ENCODE data around the gene AGFG1.

AGFG1 gene

GRCh38 chr2:227471924-227472264 lies at the start of gene AGFG1:
Gene AGFG1 (plus strand): TSS chr2:227472156. CDS start chr2:227472422, 266 bp downstream.
- DNase-seq (ENCODE audit: low read depth) = no peak

GRCh38 chr2:227423656-227424499 lies 48.1 kb upstream of the AGFG1 start:
- DNase-seq (ENCODE audit: low read depth) = no peak

- DNase-seq (ENCODE audit: low read depth) = no peak
Measured at GRCh38 chr2:227428731-227429285, 43.1 kb upstream of the AGFG1 start.

- DNase-seq (ENCODE audit: low read depth) = no peak
Measured at GRCh38 chr2:227430639-227431038, 41.3 kb upstream of the AGFG1 start.

DNA sequence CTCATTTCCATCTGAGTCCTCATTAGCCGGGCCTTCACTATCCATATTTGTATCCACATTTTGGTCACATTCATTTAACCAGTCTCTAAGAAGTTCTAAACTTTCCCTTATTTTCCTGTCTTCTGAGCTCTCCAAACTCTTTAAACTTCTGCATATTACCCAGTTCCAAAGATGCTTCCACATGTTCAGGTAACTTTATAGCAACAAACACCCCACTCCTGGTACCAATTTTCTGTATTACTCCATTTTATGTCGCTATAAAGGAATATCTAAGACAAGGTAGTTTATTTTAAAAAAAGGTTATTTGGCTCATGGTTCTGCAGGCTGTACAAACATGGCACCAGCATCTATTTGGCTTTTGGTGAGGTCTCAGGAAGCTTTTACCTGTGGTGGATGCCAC lies 38.8 kb upstream of the AGFG1 start:
- no peak for DNase-seq (ENCODE audit: low read depth)

- DNase-seq (ENCODE audit: low read depth) = no peak
Measured at GRCh38 chr2:227436436-227437174, 35.4 kb upstream of the AGFG1 start.

DNA sequence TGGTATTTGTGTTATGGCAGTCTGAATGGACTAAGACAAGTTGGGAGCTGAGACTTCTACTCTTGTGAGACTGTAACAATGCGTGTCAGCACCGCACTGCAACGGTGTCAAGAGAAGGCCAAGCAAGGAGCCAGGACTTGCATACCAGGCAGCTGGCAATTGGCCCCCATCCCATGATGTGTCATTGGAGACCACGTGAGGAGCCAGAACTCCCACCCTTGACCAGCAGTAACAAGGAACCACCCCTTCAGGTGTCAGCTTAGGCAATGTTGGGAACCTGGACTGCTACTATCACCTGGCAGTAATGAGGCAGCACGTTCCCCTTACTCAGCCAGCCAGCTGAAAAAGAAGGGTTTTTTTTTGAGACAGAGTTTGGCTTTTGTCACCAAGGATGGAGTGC lies 32.7 kb upstream of the AGFG1 start:
- no peak for DNase-seq (ENCODE audit: low read depth)

DNA sequence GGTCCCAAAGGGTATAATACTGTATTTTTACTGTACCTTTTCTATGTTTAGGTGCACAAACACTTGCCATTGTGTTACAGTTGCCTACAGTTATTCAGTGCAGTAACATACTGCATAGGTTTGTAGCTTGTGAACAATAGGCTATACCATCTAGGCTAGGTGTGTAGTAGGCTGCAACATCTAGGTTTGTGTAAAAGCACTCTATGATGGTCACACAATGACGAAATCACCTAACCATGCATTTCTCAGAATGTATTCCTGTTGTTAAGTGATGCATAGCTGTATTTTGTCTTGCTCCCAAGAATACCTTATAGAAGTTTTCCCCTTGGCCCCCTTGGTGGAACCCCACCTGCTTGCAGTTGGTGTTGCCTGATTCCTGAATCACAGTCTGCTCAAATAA lies 29.3 kb upstream of the AGFG1 start:
- DNase-seq (ENCODE audit: low read depth) = no peak

GRCh38 chr2:227443889-227444568 lies 27.9 kb upstream of the AGFG1 start:
- DNase-seq (ENCODE audit: low read depth) = no peak

DNA sequence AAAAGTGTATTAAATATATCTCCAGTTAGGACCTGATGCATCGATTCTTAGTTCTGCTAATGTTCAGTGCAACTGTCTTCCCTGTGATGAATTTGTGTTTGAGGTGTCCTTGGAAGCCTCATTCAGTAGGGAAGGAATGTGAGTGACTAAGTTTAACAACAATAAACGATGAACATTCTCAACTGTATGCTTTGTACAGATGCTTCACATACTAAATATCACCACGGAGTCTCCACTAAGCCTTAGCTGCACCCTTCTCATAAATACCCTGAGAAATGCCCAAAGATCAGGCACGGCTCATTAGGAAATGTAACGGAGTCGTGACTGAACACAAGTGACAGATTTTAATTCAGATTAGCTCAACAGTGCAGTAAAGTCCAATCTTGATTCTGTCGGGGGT lies 24.4 kb upstream of the AGFG1 start:
- DNase-seq (ENCODE audit: low read depth) = no peak

GRCh38 chr2:227450311-227450841 lies 21.6 kb upstream of the AGFG1 start:
- DNase-seq (ENCODE audit: low read depth) = no peak

DNA sequence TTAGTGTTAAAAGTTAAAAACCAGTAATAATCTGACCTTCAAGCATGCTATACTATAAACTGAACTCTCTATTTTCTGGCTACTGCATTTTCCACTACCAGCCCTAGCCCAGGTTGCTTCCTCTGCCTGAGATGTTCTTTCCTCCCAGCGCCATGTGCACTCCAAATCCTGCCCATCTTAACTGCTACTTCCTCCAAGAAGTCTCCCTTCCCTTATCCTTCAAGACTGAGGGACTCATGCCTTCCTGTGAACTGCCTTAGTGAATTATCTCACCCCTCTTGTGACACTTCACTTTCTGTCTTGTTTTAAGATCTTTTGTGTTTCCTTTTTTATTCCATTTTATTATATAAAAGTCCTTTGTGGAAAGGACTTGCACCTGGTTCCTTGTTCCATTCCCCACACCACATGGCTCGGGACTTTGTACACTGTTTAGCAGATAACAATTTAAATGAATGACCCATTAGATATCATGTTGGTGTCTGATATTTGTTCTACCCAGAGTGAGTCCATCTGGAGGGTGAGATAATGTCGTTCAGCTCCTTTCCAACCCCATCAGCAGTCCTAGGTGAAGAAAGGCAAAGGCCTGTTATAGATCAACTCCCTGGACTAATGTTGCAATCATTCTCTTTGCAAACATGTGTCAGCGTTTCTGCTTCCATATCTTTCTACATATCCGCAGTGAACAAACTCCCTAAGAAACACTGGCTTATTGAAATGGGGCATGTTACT lies 20.9 kb upstream of the AGFG1 start:
- DNase-seq (ENCODE audit: low read depth) = no peak

GRCh38 chr2:227451655-227451992 lies 20.3 kb upstream of the AGFG1 start:
- DNase-seq (ENCODE audit: low read depth) = no peak

DNA sequence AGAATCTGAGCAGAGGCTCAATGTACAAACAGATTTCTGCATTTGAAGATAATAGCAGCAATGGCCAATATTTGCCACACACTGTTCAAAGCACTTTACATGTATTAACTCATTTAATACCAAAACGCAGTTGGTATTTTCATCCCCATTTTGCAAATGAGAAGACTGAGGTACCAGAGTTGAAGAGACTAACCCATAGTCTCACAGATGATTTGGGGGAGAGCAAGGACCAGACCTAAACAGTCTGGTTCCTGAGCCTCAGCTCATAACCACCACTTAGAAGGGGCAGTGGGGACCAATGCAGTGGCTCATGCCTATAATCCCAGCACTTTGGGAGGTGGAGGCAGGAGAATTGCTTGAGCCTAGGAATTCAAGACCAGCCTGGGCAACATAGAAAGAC lies 18.1 kb upstream of the AGFG1 start:
- DNase-seq (ENCODE audit: low read depth) = no peak

GRCh38 chr2:227454323-227454860 lies 17.6 kb upstream of the AGFG1 start:
- DNase-seq (ENCODE audit: low read depth) = no peak

DNA sequence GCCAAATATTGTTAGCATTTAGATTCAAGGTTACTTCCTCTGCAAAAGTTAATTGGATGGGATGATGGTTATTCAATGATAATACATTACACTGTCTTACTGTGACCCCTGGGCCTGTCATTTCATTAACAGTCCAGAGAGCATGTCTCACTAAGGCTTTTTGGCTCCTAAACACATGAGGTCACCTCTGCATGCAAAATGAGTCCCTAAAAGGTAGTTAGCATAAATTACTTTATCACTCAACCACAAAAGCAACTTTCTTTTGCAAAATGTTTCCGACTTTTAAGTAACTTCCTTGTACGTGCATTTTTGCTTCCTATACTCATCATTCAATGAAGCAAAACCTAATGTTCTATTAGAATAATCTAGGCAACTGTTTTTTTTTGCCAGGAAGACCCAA lies 16.8 kb upstream of the AGFG1 start:
- no peak for DNase-seq (ENCODE audit: low read depth)

DNA sequence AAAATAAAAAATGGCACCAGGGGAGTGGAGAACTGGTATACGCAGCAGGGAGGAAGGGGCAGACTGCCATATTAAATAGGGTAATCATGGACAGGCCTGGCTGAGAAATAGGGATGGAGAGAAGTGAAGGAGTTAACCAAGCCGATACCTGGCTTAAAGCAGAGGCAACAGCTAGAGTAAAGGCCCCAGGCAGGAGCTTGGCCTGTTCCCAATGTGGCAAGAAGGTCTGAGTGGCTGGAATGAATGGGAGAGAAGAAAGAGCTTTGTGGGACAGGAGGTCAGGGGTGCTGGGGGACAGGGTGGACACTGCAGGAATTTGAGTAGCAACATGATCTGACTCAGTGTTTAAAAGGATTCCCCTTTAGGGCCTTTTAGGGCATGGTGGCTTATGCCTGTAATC lies 15.9 kb upstream of the AGFG1 start:
- no peak for DNase-seq (ENCODE audit: low read depth)

DNA sequence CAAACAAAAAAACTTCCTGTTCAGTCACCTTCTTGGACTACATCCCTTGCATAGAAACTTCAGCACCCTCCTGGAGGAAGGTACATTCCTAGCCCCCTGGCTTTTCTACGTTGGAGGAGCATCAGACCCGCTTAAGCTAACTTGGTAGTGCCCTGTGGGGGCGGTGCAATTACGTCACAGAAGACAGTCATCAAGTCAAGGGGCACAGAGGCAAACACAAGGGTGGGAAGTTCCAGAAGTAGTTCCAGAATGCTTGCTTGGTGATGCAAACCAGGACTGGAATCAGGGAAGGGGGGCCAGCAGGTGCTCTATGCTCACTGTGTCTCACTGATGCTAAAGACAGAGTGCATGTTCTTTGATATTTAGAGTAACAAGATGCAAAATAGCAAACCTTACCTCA lies 15.2 kb upstream of the AGFG1 start:
- no peak for DNase-seq (ENCODE audit: low read depth)

DNA sequence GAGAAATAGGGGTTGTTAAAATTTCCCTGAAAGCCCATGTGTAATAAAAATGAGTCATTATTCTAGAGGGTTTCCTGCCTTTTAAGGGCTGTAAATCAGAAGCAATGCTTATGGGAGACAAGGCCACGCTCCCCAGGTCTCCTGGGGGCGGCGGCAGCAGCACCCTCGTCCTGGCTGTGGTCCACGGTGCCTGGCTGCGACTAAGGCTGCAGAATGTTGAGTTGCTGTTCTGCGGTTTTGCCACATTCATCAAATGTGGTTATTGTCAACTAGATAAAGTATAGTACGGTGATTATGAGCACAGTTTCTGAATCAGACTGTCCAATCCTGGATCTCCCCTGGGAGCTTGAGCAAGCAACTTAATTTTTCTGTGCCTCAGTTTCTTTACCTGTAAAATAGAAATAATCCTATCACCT lies 11.9 kb upstream of the AGFG1 start:
- no peak for DNase-seq (ENCODE audit: low read depth)

GRCh38 chr2:227460833-227461232 lies 11.1 kb upstream of the AGFG1 start:
- DNase-seq (ENCODE audit: low read depth) = no peak

- DNase-seq (ENCODE audit: low read depth) = no peak
Measured at GRCh38 chr2:227461811-227462461, 10.0 kb upstream of the AGFG1 start.

All from HS-5 (cell line).